CD14-positive monocyte (primary cell): ENCODE measurements around the gene RAC3. TPM values are rescaled to one million over a fixed set of nuclear protein-coding genes. Genes with fewer than 3 reads are reported as not detected.

Experiments
- DNase-seq, 3 donors: peaks; one replicate each; pipeline ENCODE4 v3.0.0-alpha.2; 2011 to 2022
- H2AFZ ChIP-seq: 2 replicates; pipeline ENCODE4 v1.6.0; 2012; ENCODE audit warnings: mild to moderate bottlenecking, low read depth, low read length, inconsistent platforms; ENCODE audit not compliant: insufficient read depth, poor library complexity, severe bottlenecking
- H3K27ac ChIP-seq, 2 donors: 1 replicate in 1 of 2; 2 replicates in 1 of 2; pipeline ENCODE4 v1.5.1; 2012 to 2013; ENCODE audit warnings: low read length in 2 of 2, control low read depth in 1 of 2, inconsistent platforms in 1 of 2, low read depth in 1 of 2, mild to moderate bottlenecking in 1 of 2
- H3K27me3 ChIP-seq, 2 donors: one replicate each; pipeline versions ENCODE4 v1.6.0 to v1.6.1; 2011 to 2013; ENCODE audit warnings: low read length in 2 of 2; ENCODE audit not compliant: control insufficient read depth in 2 of 2, insufficient read depth in 2 of 2
- H3K36me3 ChIP-seq, 2 donors: replicated peaks in 1 of 2; 1 replicate in 1 of 2; 2 replicates in 1 of 2; pipeline versions ENCODE4 v1.5.1 to v1.6.1; 2012 to 2013; ENCODE audit warnings: low read length in 2 of 2, control low read depth in 1 of 2, inconsistent platforms in 1 of 2, mild to moderate bottlenecking in 1 of 2; ENCODE audit not compliant: insufficient read depth in 2 of 2, control insufficient read depth in 1 of 2
- H3K4me1 ChIP-seq, 2 donors: 1 replicate in 1 of 2; 2 replicates in 1 of 2; pipeline versions ENCODE4 v1.5.1 to v1.6.1; 2012 to 2013; ENCODE audit warnings: low read length in 2 of 2, control low read depth in 1 of 2, inconsistent platforms in 1 of 2, mild to moderate bottlenecking in 1 of 2, moderate library complexity in 1 of 2; ENCODE audit not compliant: insufficient read depth in 2 of 2, control insufficient read depth in 1 of 2
- H3K4me2 ChIP-seq: replicated peaks from 2 replicates; pipeline ENCODE3; 2012; ENCODE audit warnings: low read length, moderate library complexity, mild to moderate bottlenecking; ENCODE audit not compliant: poor library complexity, severe bottlenecking; ENCODE audit errors: extremely low read depth
- H3K4me3 ChIP-seq, 3 experiments: fragments of 200-600 bp in 1 of 3; sonication (generic) in 1 of 3; replicated peaks in 1 of 3; 1 replicate in 2 of 3; 2 replicates in 1 of 3; pipeline ENCODE4 v1.5.1; 2011 to 2013; ENCODE audit warnings: low read length in 3 of 3, mild to moderate bottlenecking in 3 of 3, control low read depth in 2 of 3, low read depth in 2 of 3, inconsistent platforms in 1 of 3, moderate library complexity in 1 of 3
- H3K79me2 ChIP-seq: 2 replicates; pipeline ENCODE4 v1.6.0; 2012; ENCODE audit warnings: mild to moderate bottlenecking, control low read depth, inconsistent platforms, low read length, moderate library complexity; ENCODE audit not compliant: insufficient read depth
- H3K9ac ChIP-seq: 2 replicates; pipeline ENCODE4 v1.6.0; 2017; ENCODE audit warnings: low read length, mild to moderate bottlenecking; ENCODE audit not compliant: insufficient read depth, poor library complexity, severe bottlenecking
- H3K9me3 ChIP-seq, 2 donors: replicated peaks in 1 of 2; 1 replicate in 1 of 2; 2 replicates in 1 of 2; pipeline versions ENCODE4 v1.5.1 to v1.6.1; 2012 to 2013; ENCODE audit warnings: low read length in 2 of 2, control low read depth in 1 of 2; ENCODE audit not compliant: control insufficient read depth in 1 of 2, insufficient read depth in 1 of 2
- H4K20me1 ChIP-seq: 2 replicates; pipeline ENCODE4 v1.6.0; 2012; ENCODE audit warnings: mild to moderate bottlenecking, low read length, control low read depth, moderate library complexity; ENCODE audit not compliant: insufficient read depth
- H3K27ac Mint-ChIP-seq, 7 donors: one replicate each; pipeline ENCODE4 v1.8.0; 2020; ENCODE audit warnings: mild to moderate bottlenecking in 7 of 7, mixed read lengths in 7 of 7, moderate library complexity in 6 of 7, inconsistent platforms in 2 of 7
- H3K27me3 Mint-ChIP-seq, 3 donors: one replicate each; pipeline ENCODE4 v1.8.0; 2021 to 2022; ENCODE audit warnings: low read depth in 3 of 3, mild to moderate bottlenecking in 3 of 3, mixed read lengths in 3 of 3, moderate library complexity in 3 of 3, inconsistent platforms in 1 of 3
- H3K36me3 Mint-ChIP-seq, 2 donors: one replicate each; pipeline ENCODE4 v1.8.0; 2020; ENCODE audit warnings: mixed read lengths in 2 of 2, inconsistent platforms in 1 of 2, mild to moderate bottlenecking in 1 of 2
- H3K4me1 Mint-ChIP-seq: one replicate; pipeline ENCODE4 v1.8.0; 2020; ENCODE audit warnings: mild to moderate bottlenecking, mixed read lengths
- H3K4me3 Mint-ChIP-seq, 2 donors: one replicate each; pipeline ENCODE4 v1.8.0; 2020; ENCODE audit warnings: mild to moderate bottlenecking in 2 of 2, mixed read lengths in 2 of 2, moderate library complexity in 1 of 2
- H3K9me3 Mint-ChIP-seq, 7 donors: one replicate each; pipeline ENCODE4 v1.8.0; 2020 to 2022; ENCODE audit warnings: mixed read lengths in 7 of 7, mild to moderate bottlenecking in 6 of 7, moderate library complexity in 6 of 7, inconsistent platforms in 2 of 7
- CTCF ChIP-seq: fragments of 200-600 bp; IDR thresholded peaks from one replicate; pipeline ENCODE4 v1.8.0; 2022; ENCODE audit warnings: antibody characterized with exemption, mild to moderate bottlenecking
- WGBS: methylation state at CpG from one replicate; pipeline ENCODE4 v1.1.5; 2013; ENCODE audit warnings: missing lambda C conversion rate; ENCODE audit not compliant: insufficient coverage; 5-methylcytosine and 5-hydroxymethylcytosine counted together
- intact Hi-C, 2 donors: fragments of 100-400 bp; cut with micrococcal nuclease; formaldehyde crosslinking; loops; one replicate each; pipeline versions ENCODE4 v1.15.0 to v1.15.1; 2023
- polyA plus RNA-seq, 3 donors: library from polyadenylated mRNA; depleted of rRNA in 1 of 3; unstranded in 2 of 3; stranded (reverse) in 1 of 3; fragments of 300-500 nt in 2 of 3; fragments of >200 nt in 1 of 3; fragmentation: Illumina TruSeq in 2 of 3; gene quantifications; 1 replicate in 2 of 3; 2 replicates in 1 of 3; pipeline ENCODE4 v1.2.3, GENCODE V29; 2012 to 2021

The RAC3 gene
- polyA plus RNA-seq, 3 donors = 1.8 TPM; not detected in 2

GRCh38 chr17:82077617-82078358 lies 46.3 kb downstream of the RAC3 start:
- Histone ChIP-seq H3K4me3 (no peak overlapping the region), H3K4me1 (no peaks in the 10 kb centered on the region), H3K27me3 (no peaks in the 10 kb centered on the region), H3K4me2 (no peak overlapping the region), H3K27ac (no peak overlapping the region), H4K20me1 (no peaks in the 10 kb centered on the region), H3K9ac (no peak overlapping the region), H3K36me3 (peaks cover 27 to 34% of the 10 kb centered on the region in 2 donors), H3K79me2 (no peaks in the 10 kb centered on the region), H2AFZ (no peak overlapping the region), H3K9me3 (no peaks in the 10 kb centered on the region)
- H3K27me3 Mint-ChIP-seq = peaks cover 3 to 8% (median 4%) of the 10 kb centered on the region in 3 donors
- peaks cover 23 to 39% of the 10 kb centered on the region in 2 donors for H3K36me3 Mint-ChIP-seq
- peaks cover 0 to 1% (median 0%) of the 10 kb centered on the region in 7 donors for H3K9me3 Mint-ChIP-seq
- H3K4me3 Mint-ChIP-seq = no peak overlapping the region
- 86% methylated on average over 22 of the region's 28 CpGs for WGBS
- intact Hi-C loops = no loop called here
- H3K27ac Mint-ChIP-seq = peak overlapping the region in 1 of 7 donors; percentile 33
- no peak for TF ChIP-seq CTCF
- no peaks in the 10 kb centered on the region for H3K4me1 Mint-ChIP-seq
- no peak for DNase-seq

GRCh38 chr17:82078433-82078832 lies 47.0 kb downstream of the RAC3 start:
- Histone ChIP-seq H4K20me1 (no peaks in the 10 kb centered on the region), H3K27ac (no peak overlapping the region), H2AFZ (no peak overlapping the region), H3K9ac (no peak overlapping the region), H3K9me3 (no peaks in the 10 kb centered on the region), H3K79me2 (no peaks in the 10 kb centered on the region), H3K4me2 (no peak overlapping the region), H3K36me3 (peaks cover 33 to 40% of the 10 kb centered on the region in 2 donors), H3K27me3 (no peaks in the 10 kb centered on the region), H3K4me3 (no peak overlapping the region), H3K4me1 (no peaks in the 10 kb centered on the region)
- H3K27ac Mint-ChIP-seq = peak overlapping the region in 1 of 7 donors; percentile 33
- no peak overlapping the region for H3K4me3 Mint-ChIP-seq
- TF ChIP-seq CTCF = no peak
- 98% methylated on average over 12 of the region's 18 CpGs for WGBS
- DNase-seq = no peak
- peaks cover 1 to 8% (median 4%) of the 10 kb centered on the region in 3 donors for H3K27me3 Mint-ChIP-seq
- peaks cover 30 to 46% of the 10 kb centered on the region in 2 donors for H3K36me3 Mint-ChIP-seq
- H3K4me1 Mint-ChIP-seq = no peaks in the 10 kb centered on the region
- intact Hi-C loops = no loop called here
- peaks cover 0 to 1% (median 0%) of the 10 kb centered on the region in 7 donors for H3K9me3 Mint-ChIP-seq
